ENCODE data around the gene USH2A.

USH2A gene

GRCh38 chr1:216290074-216290473, 133.2 kb downstream of the USH2A start:
- no peak for DNase-seq (ENCODE audit: low read depth, low spot score)

- DNase-seq (ENCODE audit: low read depth, low spot score), result no peak
Measured at GRCh38 chr1:216285052-216285451, 138.2 kb downstream of the USH2A start.

GRCh38 chr1:216281757-216282156, 141.5 kb downstream of the USH2A start:
- DNase-seq (ENCODE audit: low read depth, low spot score), result no peak

GRCh38 chr1:216270086-216270773, 153.0 kb downstream of the USH2A start:
- DNase-seq (ENCODE audit: low read depth, low spot score), result no peak

- no peak for DNase-seq (ENCODE audit: low read depth, low spot score)
Measured at GRCh38 chr1:216261631-216262030, 161.6 kb downstream of the USH2A start.

GRCh38 chr1:216258856-216259255, 164.4 kb downstream of the USH2A start:
- no peak for DNase-seq (ENCODE audit: low read depth, low spot score)

- DNase-seq (ENCODE audit: low read depth, low spot score), result no peak
Measured at GRCh38 chr1:216258386-216258785, 164.9 kb downstream of the USH2A start.

- DNase-seq (ENCODE audit: low read depth, low spot score), result no peak
Measured at GRCh38 chr1:216250861-216251260, 172.4 kb downstream of the USH2A start.

- DNase-seq (ENCODE audit: low read depth, low spot score), result no peak
Measured at GRCh38 chr1:216248628-216249027, 174.6 kb downstream of the USH2A start.

- no peak for DNase-seq (ENCODE audit: low read depth, low spot score)
Measured at GRCh38 chr1:216247937-216248336, 175.3 kb downstream of the USH2A start.

GRCh38 chr1:216246577-216247203, 176.6 kb downstream of the USH2A start:
- DNase-seq (ENCODE audit: low read depth, low spot score), result no peak

GRCh38 chr1:216238844-216239243, 184.4 kb downstream of the USH2A start:
- DNase-seq (ENCODE audit: low read depth, low spot score), result no peak

- no peak for DNase-seq (ENCODE audit: low read depth, low spot score)
Measured at GRCh38 chr1:216237927-216238542, 185.2 kb downstream of the USH2A start.

- no peak for DNase-seq (ENCODE audit: low read depth, low spot score)
Measured at GRCh38 chr1:216224233-216224632, 199.0 kb downstream of the USH2A start.

GRCh38 chr1:216223486-216223885, 199.8 kb downstream of the USH2A start:
- DNase-seq (ENCODE audit: low read depth, low spot score), result no peak

GRCh38 chr1:216222288-216222687, 201.0 kb downstream of the USH2A start:
- DNase-seq (ENCODE audit: low read depth, low spot score), result no peak

GRCh38 chr1:216221260-216221700, 202.0 kb downstream of the USH2A start:
- peak; percentile 88 for DNase-seq (ENCODE audit: low read depth, low spot score)

GRCh38 chr1:216216305-216216704, 206.9 kb downstream of the USH2A start:
- no peak for DNase-seq (ENCODE audit: low read depth, low spot score)

GRCh38 chr1:216215169-216215568, 208.1 kb downstream of the USH2A start:
- no peak for DNase-seq (ENCODE audit: low read depth, low spot score)

- no peak for DNase-seq (ENCODE audit: low read depth, low spot score)
Measured at GRCh38 chr1:216212826-216213225, 210.4 kb downstream of the USH2A start.

- DNase-seq (ENCODE audit: low read depth, low spot score), result peak; percentile 10
Measured at GRCh38 chr1:216210081-216210480, 213.2 kb downstream of the USH2A start.

GRCh38 chr1:216209125-216209524, 214.1 kb downstream of the USH2A start:
- DNase-seq (ENCODE audit: low read depth, low spot score), result no peak

- DNase-seq (ENCODE audit: low read depth, low spot score), result no peak
Measured at GRCh38 chr1:216207154-216207553, 216.1 kb downstream of the USH2A start.

All from astrocyte of the hippocampus (primary cell).